ENCODE results near the gene SCN1A.
"Not testable (repeated sequence)": the region's sequence is repeated elsewhere in the genome, so short reads cannot be mapped to it uniquely, and the experiment has no call there.

The SCN1A gene

GRCh38 chr2:166127217-166128155 lies at the start of gene SCN1A:
TSS of gene SCN1A (minus strand) at chr2:166128020. CDS start at chr2:166073621, 54,399 bp downstream.
- peak; percentile 93 for DNase-seq

- peak; percentile 87 for DNase-seq
Measured at GRCh38 chr2:166173263-166173662, 45.4 kb upstream of the SCN1A start.

- peak; percentile 58 for DNase-seq
Measured at GRCh38 chr2:166171216-166171615, 43.4 kb upstream of the SCN1A start.

GRCh38 chr2:166170356-166170755 lies 42.5 kb upstream of the SCN1A start:
- DNase-seq = peak; percentile 81

GRCh38 chr2:166167449-166167848 lies 39.6 kb upstream of the SCN1A start:
- peak; percentile 74 for DNase-seq

GRCh38 chr2:166163775-166164174 lies 36.0 kb upstream of the SCN1A start:
- no peak for DNase-seq

GRCh38 chr2:166158546-166158945 lies 30.7 kb upstream of the SCN1A start:
- DNase-seq = no peak

- peak; percentile 51 for DNase-seq
Measured at GRCh38 chr2:166157578-166157977, 29.8 kb upstream of the SCN1A start.

- no peak for DNase-seq
Measured at GRCh38 chr2:166156985-166157490, 29.2 kb upstream of the SCN1A start.

- DNase-seq = no peak
Measured at GRCh38 chr2:166155589-166155988, 27.8 kb upstream of the SCN1A start.

- DNase-seq = no peak
Measured at GRCh38 chr2:166154685-166155338, 27.0 kb upstream of the SCN1A start.

GRCh38 chr2:166152064-166152463 lies 24.2 kb upstream of the SCN1A start:
- DNase-seq = no peak

- DNase-seq = peak; percentile 71
Measured at GRCh38 chr2:166148500-166149400, 20.9 kb upstream of the SCN1A start.

- no peak for DNase-seq
Measured at GRCh38 chr2:166147883-166148282, 20.1 kb upstream of the SCN1A start.

GRCh38 chr2:166144071-166144470 lies 16.3 kb upstream of the SCN1A start:
- no peak for DNase-seq

- no peak for DNase-seq
Measured at GRCh38 chr2:166140932-166141331, 13.1 kb upstream of the SCN1A start.

GRCh38 chr2:166140475-166140874 lies 12.7 kb upstream of the SCN1A start:
- no peak for DNase-seq

GRCh38 chr2:166139479-166139878 lies 11.7 kb upstream of the SCN1A start:
- not testable (repeated sequence) for DNase-seq

GRCh38 chr2:166138667-166139066 lies 10.8 kb upstream of the SCN1A start:
- DNase-seq = no peak

- no peak for DNase-seq
Measured at GRCh38 chr2:166138144-166138543, 10.3 kb upstream of the SCN1A start.

- no peak for DNase-seq
Measured at GRCh38 chr2:166137331-166137730, 9.5 kb upstream of the SCN1A start.

- no peak for DNase-seq
Measured at GRCh38 chr2:166135849-166136258, 8.0 kb upstream of the SCN1A start.

Measured in NCI-H69 (cell line).